Measurements from ENCODE around the gene ZBTB49. TPM values are rescaled to one million over a fixed set of nuclear protein-coding genes. Genes with fewer than 3 reads are reported as not detected.
"Not testable (repeated sequence)": the region's sequence is repeated elsewhere in the genome, so short reads cannot be mapped to it uniquely, and the experiment has no call there.

The ZBTB49 gene
- total and polyA plus RNA-seq, 2 of the 13 experiments (the other 11 are each of a cell fraction or from before 2014, with no cell fraction given) = 3.3 to 4.3 TPM

DNA sequence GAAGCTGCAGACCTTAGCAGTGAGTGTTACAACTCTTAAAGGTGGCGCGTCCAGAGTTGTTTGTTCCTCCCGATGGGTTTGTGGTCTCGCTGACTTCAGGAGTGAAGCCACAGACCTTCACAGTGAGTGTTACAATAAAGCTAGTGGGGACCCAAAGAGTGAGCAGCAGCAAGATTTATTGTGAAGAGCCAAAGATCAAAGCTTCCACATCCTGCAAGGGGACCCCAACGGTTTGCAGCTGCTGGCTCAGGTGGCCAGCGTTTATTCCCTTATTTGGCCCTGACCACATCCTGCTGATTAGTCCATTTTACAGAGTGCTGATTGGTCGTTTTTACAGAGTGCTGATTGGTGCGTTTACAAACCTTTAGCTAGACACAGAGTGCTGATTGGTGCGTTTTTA, 58.5 kb downstream of the ZBTB49 start:
- H3K27me3 ChIP-seq (ENCODE audit: control insufficient read depth in 1 of 2, insufficient read depth in 2 of 2, low read length in 2 of 2); H3K36me3 ChIP-seq (replicated peaks in 1 of 2; ENCODE audit: control insufficient read depth in 1 of 2, insufficient read depth in 2 of 2, low read length in 2 of 2); POLR2A ChIA-PET; H3K9me3 ChIP-seq (ENCODE audit: low read length); intact Hi-C loops (cut with micrococcal nuclease; ENCODE audit: unreplicated experiment); H3K27ac ChIP-seq (ENCODE audit: extremely low read length, insufficient read depth, low read length); in situ Hi-C loops (cut with HindIII; ENCODE audit: extremely low pct_ligation_motif_present, low pct_unique_long_range_greater_than_20kb); H4K20me1 ChIP-seq (ENCODE audit: insufficient read depth, low read length); CTCF ChIA-PET (ENCODE audit: low intra/inter-chr PET ratio, low total read pairs); H2AFZ ChIP-seq (ENCODE audit: low read length); ATAC-seq; H3K4me2 ChIP-seq (ENCODE audit: low read depth, low read length); H3K4me1 ChIP-seq (ENCODE audit: insufficient read depth, low read length); H3K9ac ChIP-seq (ENCODE audit: insufficient read depth, low read depth, low read length); H3K4me3 ChIP-seq (replicated peaks in 1 of 3; ENCODE audit: insufficient read depth in 1 of 3, low read depth in 2 of 3, low read length in 3 of 3); H3K79me2 ChIP-seq (ENCODE audit: insufficient read depth, low read length); DNase-seq (ENCODE audit: low spot score); BruUV-seq (replicated peaks); FAIRE-seq: not testable (repeated sequence)
- WGBS (ENCODE audit: low lambda C conversion rate) = 45% methylated on average over 9 of the region's 9 CpGs
- peak in 1 of 2 experiments; percentile 48; a peak in 3 of 4 replicates for TF ChIP-seq MAFK (conservative IDR thresholded peaks at IDR 0.05 in 1 of 2, IDR thresholded peaks at IDR 0.05 in 1 of 2; ENCODE audit: low read length in 2 of 2)
- TF ChIP-seq MAFF (IDR thresholded peaks at IDR 0.05; ENCODE audit: low read depth, low read length) = peak; percentile 41
- TF ChIP-seq SRF (IDR thresholded peaks at IDR 0.05; ENCODE audit: low read depth, low read length) = peak; percentile 67; the same call in 1 of the 2 replicates

- in situ Hi-C loops (cut with HindIII; ENCODE audit: extremely low pct_ligation_motif_present, low pct_unique_long_range_greater_than_20kb) = no loop called here
- H3K4me1 ChIP-seq (ENCODE audit: insufficient read depth, low read length) = peaks cover 6% of the 10 kb centered on the region; the same call in 1 of the 2 replicates
- H2AFZ ChIP-seq (ENCODE audit: low read length) = no peak overlapping the region
- no peaks in the 10 kb centered on the region; the same call in 1 of the 2 replicates for H4K20me1 ChIP-seq (ENCODE audit: insufficient read depth, low read length)
- POLR2A ChIA-PET = no interaction called here
- ATAC-seq (no peak), FAIRE-seq (peak; percentile 12), DNase-seq (ENCODE audit: low spot score) (no peak)
- H3K27me3 ChIP-seq (ENCODE audit: control insufficient read depth in 1 of 2, insufficient read depth in 2 of 2, low read length in 2 of 2) = peaks cover 0 to 6% of the 10 kb centered on the region in 2 experiments; a peak in 1 of 5 replicates
- H3K27ac ChIP-seq (ENCODE audit: extremely low read length, insufficient read depth, low read length) = no peak overlapping the region
- no TSS peak for BruUV-seq (replicated peaks)
- intact Hi-C loops (cut with micrococcal nuclease; ENCODE audit: unreplicated experiment) = no loop called here
- H3K9me3 ChIP-seq (ENCODE audit: low read length) = no peaks in the 10 kb centered on the region
- no peak overlapping the region for H3K4me2 ChIP-seq (ENCODE audit: low read depth, low read length)
- H3K4me3 ChIP-seq (replicated peaks in 1 of 3; ENCODE audit: insufficient read depth in 1 of 3, low read depth in 2 of 3, low read length in 3 of 3) = no peak overlapping the region
- CTCF ChIA-PET (ENCODE audit: low intra/inter-chr PET ratio, low total read pairs) = no interaction called here
- H3K36me3 ChIP-seq (replicated peaks in 1 of 2; ENCODE audit: control insufficient read depth in 1 of 2, insufficient read depth in 2 of 2, low read length in 2 of 2) = no peaks in the 10 kb centered on the region
- 63% methylated on average over 3 of the region's 3 CpGs for WGBS (ENCODE audit: low lambda C conversion rate)
- H3K79me2 ChIP-seq (ENCODE audit: insufficient read depth, low read length) = no peaks in the 10 kb centered on the region
- no peak overlapping the region for H3K9ac ChIP-seq (ENCODE audit: insufficient read depth, low read depth, low read length)
- TF ChIP-seq ZNF44 (CRISPR knock-in tag; IDR thresholded peaks at IDR 0.05) (no peak), ATF4 (CRISPR knock-in tag; IDR thresholded peaks at IDR 0.05) (no peak), ZNF644 (CRISPR knock-in tag; IDR thresholded peaks at IDR 0.05; ENCODE audit: low read depth) (no peak), BORCS8-MEF2B (CRISPR knock-in tag; IDR thresholded peaks at IDR 0.05) (no peak), HHEX (CRISPR knock-in tag; IDR thresholded peaks at IDR 0.05) (no peak), FOSL1 (CRISPR knock-in tag; IDR thresholded peaks at IDR 0.05; ENCODE audit: borderline replicate concordance) (no peak), ZNF674 (CRISPR knock-in tag; IDR thresholded peaks at IDR 0.05; ENCODE audit: low read depth) (no peak), THAP11 (CRISPR knock-in tag; IDR thresholded peaks at IDR 0.05) (no peak), GRHL1 (CRISPR knock-in tag; conservative IDR thresholded peaks at IDR 0.05) (no peak), FOSL2 (CRISPR knock-in tag; IDR thresholded peaks at IDR 0.05) (no peak)
- TF ChIP-seq, protein P1, sequence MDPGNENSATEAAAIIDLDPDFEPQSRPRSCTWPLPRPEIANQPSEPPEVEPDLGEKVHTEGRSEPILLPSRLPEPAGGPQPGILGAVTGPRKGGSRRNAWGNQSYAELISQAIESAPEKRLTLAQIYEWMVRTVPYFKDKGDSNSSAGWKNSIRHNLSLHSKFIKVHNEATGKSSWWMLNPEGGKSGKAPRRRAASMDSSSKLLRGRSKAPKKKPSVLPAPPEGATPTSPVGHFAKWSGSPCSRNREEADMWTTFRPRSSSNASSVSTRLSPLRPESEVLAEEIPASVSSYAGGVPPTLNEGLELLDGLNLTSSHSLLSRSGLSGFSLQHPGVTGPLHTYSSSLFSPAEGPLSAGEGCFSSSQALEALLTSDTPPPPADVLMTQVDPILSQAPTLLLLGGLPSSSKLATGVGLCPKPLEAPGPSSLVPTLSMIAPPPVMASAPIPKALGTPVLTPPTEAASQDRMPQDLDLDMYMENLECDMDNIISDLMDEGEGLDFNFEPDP (CRISPR knock-in tag; conservative IDR thresholded peaks at IDR 0.05) = no peak
- TF ChIP-seq, protein P2, sequence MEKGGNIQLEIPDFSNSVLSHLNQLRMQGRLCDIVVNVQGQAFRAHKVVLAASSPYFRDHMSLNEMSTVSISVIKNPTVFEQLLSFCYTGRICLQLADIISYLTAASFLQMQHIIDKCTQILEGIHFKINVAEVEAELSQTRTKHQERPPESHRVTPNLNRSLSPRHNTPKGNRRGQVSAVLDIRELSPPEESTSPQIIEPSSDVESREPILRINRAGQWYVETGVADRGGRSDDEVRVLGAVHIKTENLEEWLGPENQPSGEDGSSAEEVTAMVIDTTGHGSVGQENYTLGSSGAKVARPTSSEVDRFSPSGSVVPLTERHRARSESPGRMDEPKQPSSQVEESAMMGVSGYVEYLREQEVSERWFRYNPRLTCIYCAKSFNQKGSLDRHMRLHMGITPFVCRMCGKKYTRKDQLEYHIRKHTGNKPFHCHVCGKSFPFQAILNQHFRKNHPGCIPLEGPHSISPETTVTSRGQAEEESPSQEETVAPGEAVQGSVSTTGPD (CRISPR knock-in tag; IDR thresholded peaks at IDR 0.05) = no peak
Observed at GRCh38 chr4:4349867-4350266, 59.8 kb downstream of the ZBTB49 start.
